ENCODE measurements around the gene TULP4. TPM values are rescaled to one million over a fixed set of nuclear protein-coding genes. Genes with fewer than 3 reads are reported as not detected.

The TULP4 gene
- total RNA-seq, 6 experiments from 2014 or later: 27.0 to 42.4 (median 32.3) TPM

DNA sequence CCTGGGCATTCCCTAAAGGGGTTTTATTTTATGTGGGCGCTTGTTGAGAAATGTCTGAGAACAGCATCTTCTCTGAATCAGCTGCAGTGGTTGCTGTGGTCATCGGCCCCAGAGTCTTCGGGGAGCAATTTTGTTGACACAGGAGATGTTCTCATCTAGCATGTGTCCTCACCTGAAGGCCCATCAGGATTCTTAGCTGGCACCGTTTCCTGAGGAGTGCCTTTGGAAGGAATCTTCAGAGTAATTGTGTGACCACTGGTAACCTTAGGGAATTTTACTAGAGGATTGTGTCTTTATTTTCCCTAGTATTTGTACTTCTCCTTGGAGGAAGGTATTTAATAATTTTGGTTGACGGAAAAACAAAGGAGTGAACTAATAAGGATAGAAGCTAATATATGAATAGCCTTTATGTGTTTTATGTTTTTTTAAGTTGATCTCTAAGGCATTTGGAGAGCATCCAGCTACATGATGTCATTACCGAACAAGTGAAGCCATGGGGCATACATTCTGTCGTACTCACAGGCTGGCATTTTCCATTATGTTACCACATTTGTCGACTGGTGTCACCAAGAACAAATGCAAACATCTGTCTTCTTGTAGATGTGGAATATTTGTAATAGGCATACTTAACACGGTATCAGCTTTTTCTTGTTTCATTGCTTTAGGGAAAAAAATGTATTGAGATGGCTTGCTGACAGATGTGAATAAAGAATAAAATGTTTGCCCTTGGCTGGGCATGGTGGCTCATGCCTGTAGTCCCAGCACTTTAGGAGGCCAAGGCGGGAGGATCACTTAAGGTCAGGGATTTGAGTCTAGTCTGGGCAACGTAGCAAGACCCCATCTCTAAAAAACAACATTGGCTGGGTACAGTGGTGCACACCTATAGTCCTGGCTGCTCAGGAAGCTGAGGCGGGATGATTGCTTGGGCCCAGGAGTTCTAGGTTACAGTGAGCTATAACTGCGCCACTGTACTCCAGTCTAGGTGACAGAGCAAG, 41.9 kb downstream of the TULP4 start:
- DNase-seq (no peak), ATAC-seq (no peak)
- Histone ChIP-seq H3K27me3 (no peaks in the 10 kb centered on the region), H3K27ac (no peak overlapping the region), H3K4me3 (no peak overlapping the region), H3K4me1 (no peaks in the 10 kb centered on the region), H3K9me3 (no peaks in the 10 kb centered on the region), H3K36me3 (no peaks in the 10 kb centered on the region)
- intact Hi-C loops (cut with DNase I): no loop called here
- TF ChIP-seq, protein P1, sequence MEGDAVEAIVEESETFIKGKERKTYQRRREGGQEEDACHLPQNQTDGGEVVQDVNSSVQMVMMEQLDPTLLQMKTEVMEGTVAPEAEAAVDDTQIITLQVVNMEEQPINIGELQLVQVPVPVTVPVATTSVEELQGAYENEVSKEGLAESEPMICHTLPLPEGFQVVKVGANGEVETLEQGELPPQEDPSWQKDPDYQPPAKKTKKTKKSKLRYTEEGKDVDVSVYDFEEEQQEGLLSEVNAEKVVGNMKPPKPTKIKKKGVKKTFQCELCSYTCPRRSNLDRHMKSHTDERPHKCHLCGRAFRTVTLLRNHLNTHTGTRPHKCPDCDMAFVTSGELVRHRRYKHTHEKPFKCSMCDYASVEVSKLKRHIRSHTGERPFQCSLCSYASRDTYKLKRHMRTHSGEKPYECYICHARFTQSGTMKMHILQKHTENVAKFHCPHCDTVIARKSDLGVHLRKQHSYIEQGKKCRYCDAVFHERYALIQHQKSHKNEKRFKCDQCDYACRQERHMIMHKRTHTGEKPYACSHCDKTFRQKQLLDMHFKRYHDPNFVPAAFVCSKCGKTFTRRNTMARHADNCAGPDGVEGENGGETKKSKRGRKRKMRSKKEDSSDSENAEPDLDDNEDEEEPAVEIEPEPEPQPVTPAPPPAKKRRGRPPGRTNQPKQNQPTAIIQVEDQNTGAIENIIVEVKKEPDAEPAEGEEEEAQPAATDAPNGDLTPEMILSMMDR (IDR thresholded peaks at IDR 0.05): no peak
- no peak for TF ChIP-seq POLR2A (IDR thresholded peaks at IDR 0.05)
- 93% methylated on average over 11 of the region's 13 CpGs for WGBS (ENCODE audit: insufficient coverage, low coverage, low lambda C conversion rate, missing lambda C conversion rate)

DNA sequence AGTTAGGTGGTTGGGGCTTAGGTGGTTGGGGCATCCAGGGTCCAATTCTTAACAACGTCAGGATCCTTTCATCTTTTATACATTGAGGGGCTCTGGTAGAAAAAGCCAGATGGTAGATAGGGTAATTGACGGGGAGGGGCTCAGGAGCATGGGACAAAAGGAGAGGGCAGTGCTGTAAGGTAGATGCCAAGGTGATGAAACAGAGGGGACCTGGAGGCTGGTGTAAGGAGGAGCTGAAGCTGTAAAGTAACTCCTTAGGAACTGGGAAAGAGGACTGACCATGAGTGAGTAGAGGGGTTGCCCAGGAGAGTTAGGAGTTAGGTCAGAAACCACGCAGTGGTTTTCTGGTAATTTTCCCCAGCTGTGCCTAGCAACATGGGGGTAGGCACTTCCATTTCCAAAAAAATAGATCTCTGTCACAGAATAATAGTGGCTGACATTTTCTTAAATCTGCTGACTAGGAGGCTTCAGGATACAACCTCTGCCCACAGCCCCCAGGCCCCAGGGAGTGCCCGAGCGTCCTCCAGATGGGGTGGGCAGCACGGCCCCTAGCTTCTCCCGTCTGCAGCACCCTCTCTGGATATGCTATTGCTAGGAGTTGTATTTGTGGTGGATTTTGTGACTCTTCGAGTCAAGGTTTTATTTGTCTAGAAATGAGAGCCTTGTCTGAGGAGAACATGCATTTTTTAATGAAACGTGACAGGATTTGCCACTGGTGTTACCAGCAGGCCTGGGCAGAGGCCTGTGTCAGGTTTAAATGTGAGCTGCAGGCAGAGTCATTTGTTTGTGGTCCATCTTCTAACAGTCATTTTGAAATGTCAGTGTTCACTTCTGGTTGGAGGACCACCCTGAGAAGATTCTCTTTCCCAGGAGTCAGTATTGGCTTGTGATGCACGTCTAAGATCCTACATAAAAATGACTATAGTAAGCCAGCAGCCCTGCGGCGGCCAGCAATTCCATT, 44.6 kb downstream of the TULP4 start:
- ATAC-seq (no peak), DNase-seq (no peak)
- Histone ChIP-seq H3K27ac (no peak overlapping the region), H3K27me3 (no peaks in the 10 kb centered on the region), H3K36me3 (no peaks in the 10 kb centered on the region), H3K4me1 (no peaks in the 10 kb centered on the region), H3K9me3 (no peaks in the 10 kb centered on the region), H3K4me3 (no peak overlapping the region)
- WGBS (ENCODE audit: insufficient coverage, low coverage, low lambda C conversion rate, missing lambda C conversion rate): 86% methylated on average over 5 of the region's 12 CpGs
- intact Hi-C loops (cut with DNase I): no loop called here
- TF ChIP-seq, protein P1 (IDR thresholded peaks at IDR 0.05): no peak
- no peak for TF ChIP-seq POLR2A (IDR thresholded peaks at IDR 0.05)

DNA sequence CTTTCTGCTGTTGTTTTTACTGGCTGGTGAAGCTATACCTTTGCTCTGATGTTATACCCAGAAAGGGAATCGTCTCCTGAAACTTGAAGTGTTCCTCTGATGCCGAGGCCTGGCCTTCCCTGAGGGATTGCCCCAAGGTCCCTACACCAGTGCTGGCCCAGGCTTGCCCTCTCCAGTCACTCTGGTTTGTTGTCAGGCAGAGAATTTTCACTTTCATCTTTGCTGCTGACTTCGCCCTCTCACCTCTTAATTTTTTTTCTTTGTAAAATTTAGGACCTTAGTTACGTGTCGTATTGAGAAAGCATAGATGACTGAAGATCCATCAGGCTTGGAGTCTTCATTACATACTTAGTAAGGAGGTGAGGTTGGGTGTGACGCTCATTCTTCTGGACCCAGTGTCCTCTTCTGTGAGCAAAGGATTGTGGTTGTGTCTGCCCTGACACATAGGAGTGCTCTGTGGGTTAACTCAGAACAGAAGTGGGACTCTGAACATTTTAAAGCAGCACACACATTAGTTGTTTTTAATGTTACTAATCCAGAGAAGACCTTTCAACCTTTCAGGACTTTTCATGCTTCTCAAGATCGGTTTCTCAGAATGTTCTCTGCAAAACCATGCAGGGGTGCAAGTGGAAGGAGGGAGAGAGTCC, 45.4 kb downstream of the TULP4 start:
- TF ChIP-seq POLR2A (IDR thresholded peaks at IDR 0.05): no peak
- TF ChIP-seq, protein P1 (IDR thresholded peaks at IDR 0.05): no peak
- 88% methylated on average over 5 of the region's 7 CpGs for WGBS (ENCODE audit: insufficient coverage, low coverage, low lambda C conversion rate, missing lambda C conversion rate)
- Histone ChIP-seq H3K4me1 (no peaks in the 10 kb centered on the region), H3K36me3 (no peaks in the 10 kb centered on the region), H3K27ac (no peak overlapping the region), H3K4me3 (no peak overlapping the region), H3K9me3 (no peaks in the 10 kb centered on the region), H3K27me3 (no peaks in the 10 kb centered on the region)
- DNase-seq: no peak
- intact Hi-C loops (cut with DNase I): no loop called here
- no peak for ATAC-seq

DNA sequence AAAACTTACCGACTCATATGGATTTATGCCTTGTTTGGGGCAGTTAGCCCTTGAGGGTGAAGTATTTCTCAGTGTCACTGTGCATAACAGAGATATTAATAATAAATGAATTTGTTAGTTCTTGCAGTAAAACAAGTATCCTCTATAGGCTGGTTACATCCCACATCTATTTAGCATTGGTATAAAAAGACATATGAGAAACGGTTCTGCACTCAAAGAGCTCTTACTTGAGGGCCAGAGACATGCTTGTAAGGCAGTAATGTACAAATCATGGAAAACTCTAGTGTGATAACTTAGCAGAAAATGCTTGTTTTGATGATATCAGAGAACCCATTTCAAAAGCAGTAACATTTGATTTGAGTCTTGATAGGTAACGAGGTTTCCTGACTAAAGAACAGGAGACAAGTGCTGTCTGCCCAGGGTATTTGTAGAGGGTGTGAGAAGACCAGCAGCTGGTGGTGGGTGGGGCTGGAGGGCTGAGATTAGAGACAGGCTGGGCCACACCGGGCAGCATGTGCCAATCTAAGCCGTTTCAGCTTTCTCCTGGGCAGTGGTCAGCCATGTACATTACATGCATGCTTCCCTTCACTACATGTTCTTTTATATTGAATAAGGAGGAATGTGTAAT, 46.3 kb downstream of the TULP4 start:
- no peak overlapping the region for H3K4me3 ChIP-seq
- WGBS (ENCODE audit: insufficient coverage, low coverage, low lambda C conversion rate, missing lambda C conversion rate): 80% methylated on average over 5 of the region's 5 CpGs
- H3K36me3 ChIP-seq: no peaks in the 10 kb centered on the region
- no peaks in the 10 kb centered on the region for H3K27me3 ChIP-seq
- DNase-seq (no peak), ATAC-seq (no peak)
- H3K9me3 ChIP-seq: no peaks in the 10 kb centered on the region
- TF ChIP-seq, protein P1 (IDR thresholded peaks at IDR 0.05): no peak
- no peak overlapping the region for H3K27ac ChIP-seq
- intact Hi-C loops (cut with DNase I): no loop called here
- H3K4me1 ChIP-seq: no peaks in the 10 kb centered on the region
